H1 (cell line): Measurements from ENCODE around the gene NXPH3. TPM values are rescaled to one million over a fixed set of nuclear protein-coding genes. Genes with fewer than 3 reads are reported as not detected.
A peak's percentile ranks its signal among the peaks of the same experiment; 100 is the strongest.

Experiments used
- CTCF ChIA-PET: fragments of 300-600 bp; sonication (Branson Sonifier 250); formaldehyde crosslinking; loops from one replicate; lab custom pipeline; 2021; ENCODE audit not compliant: partially characterized antibody; lab: Charles Lee
- POLR2A ChIA-PET: fragments of 300-600 bp; sonication (Branson Sonifier 250); formaldehyde crosslinking; loops from one replicate; lab custom pipeline; 2021; ENCODE audit warnings: inconsistent platforms; ENCODE audit not compliant: partially characterized antibody; lab: Charles Lee
- DNase-seq, 2 experiments: peaks; one replicate each; pipeline versions ENCODE4 v3.0.0 to v3.0.0-alpha.2; 2010 to 2022; ENCODE audit warnings: low spot score in 2 of 2, low read depth in 1 of 2, mixed read lengths in 1 of 2
- FAIRE-seq: peaks from 2 replicates; lab custom pipeline; 2011; peaks lifted over from hg19 to GRCh38; lab: Jason Lieb, UNC
- H2AFZ ChIP-seq: 2 replicates; pipeline ENCODE4 v1.8.1; 2012; ENCODE audit warnings: low read length, inconsistent platforms
- H2AK5ac ChIP-seq: 2 replicates; pipeline ENCODE4 v1.6.1; 2013; ENCODE audit warnings: low read depth, low read length
- H2BK120ac ChIP-seq: replicated peaks from 2 replicates; pipeline ENCODE3; 2013; ENCODE audit warnings: low read depth, low read length, inconsistent platforms
- H2BK12ac ChIP-seq: 2 replicates; pipeline ENCODE4 v1.6.1; 2013; ENCODE audit warnings: low read depth, low read length
- H2BK15ac ChIP-seq: 2 replicates; pipeline ENCODE4 v1.6.1; 2013; ENCODE audit warnings: low read length
- H2BK20ac ChIP-seq: 2 replicates; pipeline ENCODE4 v1.6.1; 2013; ENCODE audit warnings: low read length
- H2BK5ac ChIP-seq: 2 replicates; pipeline ENCODE4 v1.6.1; 2013; ENCODE audit warnings: low read depth, low read length
- H3K14ac ChIP-seq: 2 replicates; pipeline ENCODE4 v1.6.1; 2013; ENCODE audit warnings: inconsistent platforms; ENCODE audit not compliant: insufficient read length
- H3K18ac ChIP-seq: 2 replicates; pipeline ENCODE4 v1.6.1; 2013; ENCODE audit warnings: low read length; ENCODE audit errors: extremely low read depth
- H3K23ac ChIP-seq: 2 replicates; pipeline ENCODE4 v1.6.1; 2013; ENCODE audit warnings: inconsistent platforms; ENCODE audit not compliant: insufficient read length
- H3K23me2 ChIP-seq: 2 replicates; pipeline ENCODE4 v1.6.1; 2013; ENCODE audit warnings: low read depth, low read length
- H3K27ac ChIP-seq: 2 replicates; pipeline ENCODE4 v1.6.1; 2011; ENCODE audit warnings: low read depth, low read length, inconsistent platforms
- H3K27me3 ChIP-seq, 4 experiments: replicated peaks in 1 of 4; 1 replicate in 1 of 4; 2 replicates in 3 of 4; pipeline versions ENCODE4 v1.6.1 to v1.8.1; 2011 to 2013; ENCODE audit warnings: low read length in 3 of 4, mild to moderate bottlenecking in 3 of 4, inconsistent platforms in 2 of 4, mixed read lengths in 2 of 4, moderate library complexity in 1 of 4; ENCODE audit not compliant: control insufficient read depth in 3 of 4, insufficient read depth in 3 of 4; ENCODE audit errors: extremely low read depth in 1 of 4
- H3K36me3 ChIP-seq, 4 experiments: 2 replicates each; pipeline versions ENCODE4 v1.6.1 to v1.8.1; 2011 to 2013; ENCODE audit warnings: mild to moderate bottlenecking in 4 of 4, low read length in 3 of 4, moderate library complexity in 2 of 4, control low read depth in 1 of 4, inconsistent platforms in 1 of 4; ENCODE audit not compliant: insufficient read depth in 4 of 4, control insufficient read depth in 2 of 4
- H3K4ac ChIP-seq: replicated peaks from 2 replicates; pipeline ENCODE3; 2013; ENCODE audit warnings: low read length, low read depth, mixed read lengths, inconsistent platforms; ENCODE audit not compliant: insufficient read length
- H3K4me1 ChIP-seq, 4 experiments: replicated peaks in 1 of 4; 1 replicate in 1 of 4; 2 replicates in 3 of 4; pipeline versions ENCODE4 v1.6.1 to v1.8.1; 2011 to 2013; ENCODE audit warnings: low read length in 3 of 4, inconsistent platforms in 2 of 4, mixed read lengths in 1 of 4; ENCODE audit not compliant: insufficient read depth in 4 of 4, control insufficient read depth in 3 of 4
- H3K4me2 ChIP-seq, 2 experiments: 2 replicates each; pipeline versions ENCODE4 v1.6.1 to v1.8.1; 2011 to 2013; ENCODE audit warnings: low read depth in 2 of 2, low read length in 2 of 2, control low read depth in 1 of 2, inconsistent platforms in 1 of 2, mild to moderate bottlenecking in 1 of 2; ENCODE audit not compliant: insufficient read depth in 1 of 2
- H3K4me3 ChIP-seq, 4 experiments: fragments of 200-600, 300-600 bp in 1 of 4; sonication (generic), shearing (Covaris generic), sonication (Bioruptor Twin) in 1 of 4; 2 replicates each; pipeline versions ENCODE4 v1.5.1 to v1.8.1; 2011 to 2016; ENCODE audit warnings: low read length in 4 of 4, low read depth in 3 of 4, control low read depth in 2 of 4, inconsistent platforms in 2 of 4, mild to moderate bottlenecking in 2 of 4, mixed read lengths in 1 of 4, moderate library complexity in 1 of 4; ENCODE audit not compliant: insufficient read depth in 2 of 4; ENCODE audit errors: extremely low read depth in 1 of 4
- H3K56ac ChIP-seq: replicated peaks from 2 replicates; pipeline ENCODE3; 2013; ENCODE audit warnings: low read depth, mild to moderate bottlenecking, mixed read lengths, low read length, inconsistent platforms; ENCODE audit not compliant: insufficient read length
- H3K79me1 ChIP-seq: 2 replicates; pipeline ENCODE4 v1.6.1; 2013; ENCODE audit warnings: low read depth, low read length, control low read depth
- H3K79me2 ChIP-seq, 2 experiments: 2 replicates each; pipeline versions ENCODE4 v1.6.1 to v1.8.1; 2012 to 2013; ENCODE audit warnings: low read length in 2 of 2, mild to moderate bottlenecking in 2 of 2, inconsistent platforms in 1 of 2; ENCODE audit not compliant: insufficient read depth in 2 of 2, control insufficient read depth in 1 of 2
- H3K9ac ChIP-seq, 4 experiments: replicated peaks in 1 of 4; 1 replicate in 1 of 4; 2 replicates in 3 of 4; pipeline versions ENCODE4 v1.6.1 to v1.8.1; 2011 to 2013; ENCODE audit warnings: low read depth in 3 of 4, low read length in 3 of 4, control low read depth in 2 of 4, mild to moderate bottlenecking in 2 of 4, moderate library complexity in 2 of 4, inconsistent platforms in 1 of 4; ENCODE audit errors: extremely low read depth in 1 of 4
- H3K9me3 ChIP-seq, 2 experiments: 2 replicates each; pipeline versions ENCODE4 v1.6.1 to v1.8.1; 2012 to 2013; ENCODE audit warnings: mild to moderate bottlenecking in 2 of 2, moderate library complexity in 2 of 2, control low read depth in 1 of 2, inconsistent platforms in 1 of 2, low read depth in 1 of 2, low read length in 1 of 2, mixed read lengths in 1 of 2; ENCODE audit not compliant: insufficient read depth in 2 of 2
- H4K20me1 ChIP-seq, 2 experiments: replicated peaks in 1 of 2; 2 replicates each; pipeline versions ENCODE3 to v1.8.1; 2011 to 2013; ENCODE audit warnings: inconsistent platforms in 2 of 2, low read length in 2 of 2, mild to moderate bottlenecking in 1 of 2; ENCODE audit not compliant: insufficient read depth in 2 of 2, control insufficient read depth in 1 of 2
- H4K5ac ChIP-seq: 2 replicates; pipeline ENCODE4 v1.6.1; 2013; ENCODE audit warnings: low read length, low read depth, mixed read lengths, inconsistent platforms; ENCODE audit not compliant: insufficient read length
- H4K8ac ChIP-seq: 2 replicates; pipeline ENCODE4 v1.8.0; 2013; ENCODE audit warnings: mild to moderate bottlenecking, moderate library complexity, low read length, inconsistent platforms; ENCODE audit not compliant: insufficient read depth; ENCODE audit errors: extremely low read depth
- H4K91ac ChIP-seq: replicated peaks from 2 replicates; pipeline ENCODE3; 2013; ENCODE audit warnings: low read length, mixed read lengths, inconsistent platforms; ENCODE audit not compliant: insufficient read length
- CHD2 ChIP-seq: IDR thresholded peaks from 2 replicates; pipeline ENCODE4 v1.6.1; 2012; ENCODE audit warnings: low read length, improper control_type of control experiment
- SAP30 ChIP-seq: fragments of 300-600 bp; sonication (generic); IDR thresholded peaks from 2 replicates; pipeline ENCODE4 v1.7.1; 2012; ENCODE audit warnings: low read length, moderate library complexity, mild to moderate bottlenecking, inconsistent platforms; ENCODE audit not compliant: insufficient read depth, insufficient replicate concordance
- SP1 ChIP-seq: IDR thresholded peaks from 2 replicates; pipeline ENCODE4 v1.6.1; 2011; ENCODE audit warnings: low read depth, low read length
- SUZ12 ChIP-seq: fragments of 200-600 bp; sonication (generic); IDR thresholded peaks from 2 replicates; pipeline ENCODE4 v1.6.1; 2012; ENCODE audit warnings: mild to moderate bottlenecking, inconsistent platforms, low read length, moderate library complexity, mixed read lengths
- TBP ChIP-seq: IDR thresholded peaks from 2 replicates; pipeline ENCODE4 v1.6.1; 2011; ENCODE audit warnings: low read depth, low read length, improper control_type of control experiment
- WGBS, 2 experiments: shearing (Covaris generic) in 1 of 2; methylation state at CpG; one replicate each; pipeline versions ENCODE4 v1.1.6 to v1.1.7; 2013 to 2015; ENCODE audit warnings: low lambda C conversion rate in 2 of 2, mixed read lengths in 2 of 2, inconsistent platforms in 1 of 2, low coverage in 1 of 2, missing lambda C conversion rate in 1 of 2; ENCODE audit not compliant: insufficient replicate concordance in 2 of 2, insufficient coverage in 1 of 2, insufficient read length in 1 of 2; ENCODE audit errors: extremely low coverage in 1 of 2, missing lambda C conversion rate in 1 of 2; 5-methylcytosine and 5-hydroxymethylcytosine counted together
- polyA plus RNA-seq, 7 experiments: library from polyadenylated mRNA; depleted of rRNA in 3 of 7; stranded (reverse) in 5 of 7; unstranded in 2 of 7; fragments of >200 nt in 5 of 7; fragments of 200-250 nt in 2 of 7; gene quantifications; 1 replicate in 5 of 7; 2 replicates in 1 of 7; 4 replicates in 1 of 7; pipeline versions ENCODE4 v1.2.1 to v1.2.3, GENCODE V29; 2011 to 2013; ENCODE audit warnings: missing spikeins in 2 of 7, mixed read lengths in 2 of 7
- total RNA-seq: library from RNA; stranded (reverse); fragmentation: NEBNext Ultra II Directional; extraction: Animal tissue kit (Norgen Biotek cat#: 25700); gene quantifications from 2 replicates; pipeline ENCODE4 v1.2.1, GENCODE V29; 2021

Gene NXPH3
- total and polyA plus RNA-seq, 2 of the 8 experiments (the other 6 are each of a cell fraction or from before 2014, with no cell fraction given) = 2.5 to 3.7 TPM

DNA sequence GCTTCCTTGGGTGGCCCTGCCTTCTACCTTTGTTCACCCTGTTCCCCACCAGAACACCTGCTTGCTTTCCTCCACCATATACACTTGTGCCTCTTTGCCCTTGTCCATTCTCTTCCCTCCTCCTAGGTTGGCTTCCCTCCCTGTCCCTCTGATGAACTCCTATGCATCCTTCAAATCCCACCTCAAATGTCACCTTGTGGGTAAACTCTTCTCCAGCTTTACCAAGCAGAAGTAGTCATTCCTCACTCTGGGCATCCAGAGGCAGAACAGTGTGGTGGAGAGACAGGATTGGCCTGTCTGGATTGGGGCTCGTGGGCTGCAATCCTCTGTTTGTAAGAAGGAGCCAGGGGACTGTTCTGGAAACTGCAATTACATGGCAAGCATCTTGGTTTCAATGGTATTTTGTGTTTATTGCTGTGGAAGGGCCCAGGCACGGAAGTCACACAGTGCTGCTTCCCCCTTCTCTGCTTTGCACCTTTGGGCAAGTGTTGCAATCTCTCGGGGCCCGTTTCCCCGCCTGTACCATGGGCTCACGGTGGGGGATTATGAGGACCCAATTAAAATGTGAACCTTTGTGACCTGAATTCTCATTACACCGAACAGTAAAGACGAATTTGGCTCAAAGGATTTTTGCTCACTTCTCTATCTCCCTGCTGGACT lies 21.9 kb upstream of the NXPH3 start:
- no peak for FAIRE-seq
- no peak for TF ChIP-seq TBP
- TF ChIP-seq CHD2 = no peak
- TF ChIP-seq SUZ12 = no peak
- no peak for TF ChIP-seq SP1
- TF ChIP-seq SAP30 = no peak

More for the DNA sequence above, 21.9 kb upstream of the NXPH3 start:
- H4K8ac ChIP-seq = no peak overlapping the region
- ChIA-PET POLR2A (interaction anchor here (0.9 kb wide), 1 partner anchor 58 kb away, joined by 3 read pairs; no protein-coding TSS in a partner anchor), CTCF (interaction anchor here (0.8 to 16.4 kb wide), 5 partner anchors 32 to 145 kb away, joined by 3 to 228 read pairs (median 4); no protein-coding TSS in a partner anchor)
- H2BK5ac ChIP-seq = no peak overlapping the region
- 0 out of 2 replicates have a peak overlapping the region, but pooled peaks have one; percentile 34 for H2BK20ac ChIP-seq
- no peak overlapping the region for H2BK15ac ChIP-seq
- H3K9me3 ChIP-seq = no peaks in the 10 kb centered on the region
- H3K79me2 ChIP-seq = no peaks in the 10 kb centered on the region
- H3K4me3 ChIP-seq = no peak overlapping the region
- no peaks in the 10 kb centered on the region; a peak in 1 of 7 replicates for H3K4me1 ChIP-seq
- no peak overlapping the region for H2BK120ac ChIP-seq
- no peak overlapping the region for H3K27ac ChIP-seq
- WGBS, 2 experiments = 81% methylated on average over 8 of the region's 8 CpGs; no CpG with 5 or more reads in 1 of the 2 experiments
- H3K9ac ChIP-seq = no peak overlapping the region
- H2BK12ac ChIP-seq = no peak overlapping the region
- no peaks in the 10 kb centered on the region for H4K20me1 ChIP-seq
- H4K5ac ChIP-seq = no peak overlapping the region
- no peak overlapping the region for H3K56ac ChIP-seq
- no peak overlapping the region for H3K4me2 ChIP-seq
- no peak overlapping the region for H4K91ac ChIP-seq
- H3K23ac ChIP-seq = no peak overlapping the region
- H2AFZ ChIP-seq = no peak overlapping the region
- H3K23me2 ChIP-seq = no peaks in the 10 kb centered on the region
- no peaks in the 10 kb centered on the region for H3K79me1 ChIP-seq
- no peak overlapping the region for H3K18ac ChIP-seq
- no peak overlapping the region for H3K14ac ChIP-seq
- H3K27me3 ChIP-seq = peaks cover 0 to 3% (median 1%) of the 10 kb centered on the region in 4 experiments; a peak in 2 of 7 replicates
- DNase-seq = no peak
- no peak overlapping the region for H2AK5ac ChIP-seq
- H3K36me3 ChIP-seq = no peaks in the 10 kb centered on the region
- H3K4ac ChIP-seq = no peak overlapping the region
